GM12878 (cell line): ENCODE data around the gene TRAF3. TPM values are rescaled to one million over a fixed set of nuclear protein-coding genes. Genes with fewer than 3 reads are reported as not detected.

Experiments used
- ATF2 ChIP-seq: IDR thresholded peaks from 2 replicates; pipeline ENCODE4 v1.6.1; 2012; ENCODE audit warnings: low read length, inconsistent platforms
- BMI1 ChIP-seq: fragments of 450-650 bp; IDR thresholded peaks from 2 replicates; pipeline ENCODE4 v1.6.1; 2016; ENCODE audit warnings: mild to moderate bottlenecking, moderate library complexity, borderline replicate concordance
- CHD4 ChIP-seq: fragments of 200-600 bp; sonication (generic); IDR thresholded peaks from 2 replicates; pipeline ENCODE4 v1.6.1; 2016; ENCODE audit warnings: mild to moderate bottlenecking
- EP300 ChIP-seq, 2 experiments: fragments of 150-350 bp in 1 of 2; IDR thresholded peaks; 2 replicates each; pipeline ENCODE4 v1.6.1; 2011 to 2012; ENCODE audit warnings: low read depth in 2 of 2, low read length in 2 of 2, borderline replicate concordance in 1 of 2, improper control_type of control experiment in 1 of 2, inconsistent platforms in 1 of 2; ENCODE audit not compliant: control insufficient read depth in 1 of 2
- FOXK2 ChIP-seq: fragments of 450-650 bp; IDR thresholded peaks from 2 replicates; pipeline ENCODE4 v1.6.1; 2017; ENCODE audit warnings: mild to moderate bottlenecking, moderate library complexity
- FOXM1 ChIP-seq: IDR thresholded peaks from 2 replicates; pipeline ENCODE4 v1.6.1; 2012; ENCODE audit warnings: low read depth, mild to moderate bottlenecking, inconsistent platforms, low read length, moderate library complexity
- IKZF2 ChIP-seq, 2 experiments: fragments of 450-650 bp; IDR thresholded peaks; 2 replicates each; pipeline ENCODE4 v1.6.1; 2017; ENCODE audit warnings: mild to moderate bottlenecking in 2 of 2, moderate library complexity in 2 of 2
- JUNB ChIP-seq: IDR thresholded peaks from 2 replicates; pipeline ENCODE4 v1.6.1; 2016; ENCODE audit warnings: antibody characterized with exemption, mild to moderate bottlenecking
- JUND ChIP-seq: IDR thresholded peaks from 2 replicates; pipeline ENCODE4 v1.6.1; 2012; ENCODE audit warnings: low read depth, mild to moderate bottlenecking, low read length, improper control_type of control experiment, moderate library complexity
- MEF2A ChIP-seq: IDR thresholded peaks from 2 replicates; pipeline ENCODE4 v1.6.1; 2011; ENCODE audit warnings: low read depth, mild to moderate bottlenecking, low read length, moderate library complexity; ENCODE audit not compliant: insufficient read depth
- MEF2B ChIP-seq: fragments of 450-650 bp; IDR thresholded peaks from 2 replicates; pipeline ENCODE4 v1.6.1; 2018; ENCODE audit warnings: mild to moderate bottlenecking, moderate library complexity; ENCODE audit not compliant: partially characterized antibody, poor library complexity, severe bottlenecking
- MTA2 ChIP-seq: fragments of 450-650 bp; IDR thresholded peaks from 2 replicates; pipeline ENCODE4 v1.6.1; 2016; ENCODE audit warnings: low read depth, mild to moderate bottlenecking, moderate library complexity
- MTA3 ChIP-seq: IDR thresholded peaks from 2 replicates; pipeline ENCODE4 v1.6.1; 2012; ENCODE audit warnings: low read length, inconsistent platforms, borderline replicate concordance
- MXI1 ChIP-seq: fragments of 150-350 bp; IDR thresholded peaks from 2 replicates; pipeline ENCODE4 v1.6.1; 2011; ENCODE audit warnings: low read depth, mild to moderate bottlenecking, inconsistent platforms, low read length, improper control_type of control experiment
- NFIC ChIP-seq: IDR thresholded peaks from 2 replicates; pipeline ENCODE4 v1.6.1; 2012; ENCODE audit warnings: low read depth, mild to moderate bottlenecking, inconsistent platforms, low read length, moderate library complexity
- PAX5 ChIP-seq: IDR thresholded peaks from 2 replicates; pipeline ENCODE4 v1.6.1; 2011; ENCODE audit warnings: low read depth, low read length, borderline replicate concordance
- POU2F2 ChIP-seq: IDR thresholded peaks from 3 replicates; pipeline ENCODE4 v1.6.1; 2011; ENCODE audit warnings: low read depth, mild to moderate bottlenecking, low read length, borderline replicate concordance
- RAD51 ChIP-seq: fragments of 450-650 bp; IDR thresholded peaks from 2 replicates; pipeline ENCODE4 v1.6.1; 2016; ENCODE audit warnings: moderate library complexity, mild to moderate bottlenecking, inconsistent platforms
- SIN3A ChIP-seq: IDR thresholded peaks from 2 replicates; pipeline ENCODE4 v1.6.1; 2012; ENCODE audit warnings: low read depth, low read length, improper control_type of control experiment
- SMARCA5 ChIP-seq: fragments of 450-650 bp; IDR thresholded peaks from 2 replicates; pipeline ENCODE4 v1.6.1; 2017; ENCODE audit warnings: mild to moderate bottlenecking
- TAF1 ChIP-seq: IDR thresholded peaks from 2 replicates; pipeline ENCODE4 v1.6.1; 2011; ENCODE audit warnings: mild to moderate bottlenecking, low read depth, low read length, borderline replicate concordance
- TBL1XR1 ChIP-seq: IDR thresholded peaks from 2 replicates; pipeline ENCODE4 v1.6.1; 2012; ENCODE audit warnings: low read depth, low read length, improper control_type of control experiment
- USF2 ChIP-seq: IDR thresholded peaks from 2 replicates; pipeline ENCODE4 v1.6.1; 2011; ENCODE audit warnings: low read depth, low read length, improper control_type of control experiment, borderline replicate concordance
- ZBED1 ChIP-seq: IDR thresholded peaks from 2 replicates; pipeline ENCODE4 v1.6.1; 2016; ENCODE audit warnings: borderline replicate concordance
- ZBTB40 ChIP-seq: fragments of 450-650 bp; IDR thresholded peaks from 2 replicates; pipeline ENCODE4 v1.6.1; 2016; ENCODE audit warnings: mild to moderate bottlenecking, moderate library complexity, borderline replicate concordance
- ZNF622 ChIP-seq: fragments of 450-650 bp; IDR thresholded peaks from 2 replicates; pipeline ENCODE4 v1.6.1; 2017; ENCODE audit warnings: mild to moderate bottlenecking, inconsistent platforms
- polyA plus RNA-seq, 11 experiments: library from polyadenylated mRNA; depleted of rRNA in 4 of 11; unstranded in 6 of 11; stranded (reverse) in 5 of 11; fragments of >200 nt; fragmentation: Nextera tagmentation in 4 of 11; fragmentation: Illumina TruSeq in 1 of 11; extraction: Ambion mirVana in 4 of 11; extraction: Trizol in 1 of 11; gene quantifications; 1 replicate in 1 of 11; 2 replicates in 10 of 11; pipeline versions ENCODE4 v1.2.1 to v1.2.3, GENCODE V29; 2011 to 2016; ENCODE audit warnings: inconsistent platforms in 2 of 11, missing spikeins in 2 of 11, low read depth in 1 of 11
- total RNA-seq, 4 experiments: library from RNA; depleted of rRNA in 3 of 4; stranded (reverse); fragments of >200 nt in 3 of 4; fragmentation: Illumina TruSeq in 1 of 4; extraction: Trizol in 1 of 4; gene quantifications; 2 replicates each; pipeline versions ENCODE4 v1.2.1 to v1.2.3, GENCODE V29; 2013 to 2021

The TRAF3 gene
- total and polyA plus RNA-seq, 10 of the 15 experiments (the other 5 are each of a cell fraction or from before 2014, with no cell fraction given): 3.0 to 70.1 (median 36.5) TPM

- TF ChIP-seq SIN3A: peak; percentile 89
- TF ChIP-seq ZNF622: no peak
- TF ChIP-seq BMI1: peak; percentile 27; the same call in 1 of the 2 replicates
- peak; percentile 35; the same call in 1 of the 2 replicates for TF ChIP-seq MTA3
- TF ChIP-seq USF2: peak; percentile 52; the same call in 1 of the 2 replicates
- peak; percentile 72; the same call in 2 of the 3 replicates for TF ChIP-seq POU2F2
- no peak for TF ChIP-seq SMARCA5
- TF ChIP-seq MXI1: peak; percentile 96
- peak; percentile 88; the same call in 1 of the 2 replicates for TF ChIP-seq TBL1XR1
- TF ChIP-seq MEF2A: 0 out of 2 replicates have a peak, but pooled peaks have one; percentile 62
- TF ChIP-seq FOXM1: peak; percentile 90
- no peak for TF ChIP-seq FOXK2
- TF ChIP-seq NFIC: peak; percentile 71; the same call in 1 of the 2 replicates
- 0 out of 2 replicates have a peak, but pooled peaks have one; percentile 39 for TF ChIP-seq JUND
- peak; percentile 98 for TF ChIP-seq IKZF2 (IDR thresholded peaks at IDR 0.05)
- TF ChIP-seq MTA2: peak; percentile 79; the same call in 1 of the 2 replicates
- TF ChIP-seq ZBED1: peak; percentile 84; the same call in 1 of the 2 replicates
- TF ChIP-seq CHD4: no peak
- TF ChIP-seq ZBTB40: no peak; the same call in 1 of the 2 replicates
- TF ChIP-seq JUNB: peak; percentile 55
- 0 out of 2 replicates have a peak, but pooled peaks have one; percentile 26 for TF ChIP-seq TAF1
- peak; percentile 66 for TF ChIP-seq MEF2B
- TF ChIP-seq RAD51: no peak
- TF ChIP-seq PAX5: peak; percentile 90
- TF ChIP-seq EP300 (IDR thresholded peaks at IDR 0.05; ENCODE audit: borderline replicate concordance in 1 of 2, control insufficient read depth in 1 of 2, low read depth in 2 of 2, low read length in 2 of 2): peak; percentile 92 to 94
- TF ChIP-seq ATF2: 0 out of 2 replicates have a peak, but pooled peaks have one; percentile 42
These were observed 42.0 kb downstream of the TRAF3 start (continued) for GRCh38 chr14:102819176-102819628.
